Measurements from ENCODE around the gene SORL1. TPM values are rescaled to one million over a fixed set of nuclear protein-coding genes. Genes with fewer than 3 reads are reported as not detected.
"Not testable (repeated sequence)": the region's sequence is repeated elsewhere in the genome, so short reads cannot be mapped to it uniquely, and the experiment has no call there.

SORL1 gene
- total RNA-seq, 4 donors from 2014 or later: 7.1 to 12.6 (median 10.6) TPM

- ATAC-seq: no peak
- Histone ChIP-seq H3K36me3 (peaks cover 0 to 19% of the 10 kb centered on the region in 2 donors), H3K4me1 (no peaks in the 10 kb centered on the region), H3K9me3 (no peaks in the 10 kb centered on the region), H3K27me3 (no peaks in the 10 kb centered on the region), H3K27ac (no peak overlapping the region), H3K4me3 (no peak overlapping the region)
- 81 to 90% methylated on average over 5 of the region's 5 CpGs for WGBS, 2 donors (ENCODE audit: low coverage in 1 of 2)
- TF ChIP-seq CTCF (IDR thresholded peaks at IDR 0.05): no peak
- TF ChIP-seq POLR2AphosphoS5 (IDR thresholded peaks at IDR 0.05): no peak
- no peak for TF ChIP-seq EP300 (IDR thresholded peaks at IDR 0.05)
- no peak for TF ChIP-seq POLR2A (IDR thresholded peaks at IDR 0.05)
These were observed 45.3 kb downstream of the SORL1 start for GRCh38 chr11:121497176-121497998.

- no peak for ATAC-seq
- WGBS, 2 donors (ENCODE audit: low coverage in 1 of 2): 11 to 29% methylated on average over 2 of the region's 2 CpGs
These were observed 47.3 kb downstream of the SORL1 start for GRCh38 chr11:121499405-121499804.

GRCh38 chr11:121500275-121500674 is 48.2 kb downstream of the SORL1 start:
- ATAC-seq: no peak
- H3K27me3 ChIP-seq: no peaks in the 10 kb centered on the region
- H3K4me1 ChIP-seq: no peaks in the 10 kb centered on the region
- no peaks in the 10 kb centered on the region for H3K9me3 ChIP-seq
- H3K36me3 ChIP-seq: peaks cover 0 to 19% of the 10 kb centered on the region in 2 donors
- H3K4me3 ChIP-seq: no peak overlapping the region
- WGBS, 2 donors (ENCODE audit: low coverage in 1 of 2): 90% methylated on average over 2 of the region's 2 CpGs; no CpG with 5 or more reads in 1 of the 2 donors
- no peak overlapping the region for H3K27ac ChIP-seq
- no peak for TF ChIP-seq EP300 (IDR thresholded peaks at IDR 0.05)
- no peak for TF ChIP-seq POLR2AphosphoS5 (IDR thresholded peaks at IDR 0.05)
- no peak for TF ChIP-seq CTCF (IDR thresholded peaks at IDR 0.05)
- no peak for TF ChIP-seq POLR2A (IDR thresholded peaks at IDR 0.05)

More at GRCh38 chr11:121499405-121499804, 47.3 kb downstream of the SORL1 start:
- no peak overlapping the region for H3K27ac ChIP-seq
- no peak overlapping the region for H3K4me3 ChIP-seq
- peaks cover 0 to 19% of the 10 kb centered on the region in 2 donors for H3K36me3 ChIP-seq
- no peaks in the 10 kb centered on the region for H3K9me3 ChIP-seq
- no peaks in the 10 kb centered on the region for H3K4me1 ChIP-seq
- TF ChIP-seq POLR2AphosphoS5 (IDR thresholded peaks at IDR 0.05) (no peak), POLR2A (IDR thresholded peaks at IDR 0.05) (no peak), CTCF (IDR thresholded peaks at IDR 0.05) (no peak), EP300 (IDR thresholded peaks at IDR 0.05) (no peak)
- no peaks in the 10 kb centered on the region for H3K27me3 ChIP-seq

- Histone ChIP-seq H3K27me3 (no peaks in the 10 kb centered on the region), H3K9me3 (peaks cover 0 to 3% (median 0%) of the 10 kb centered on the region in 3 donors), H3K27ac (no peak overlapping the region), H3K4me1 (no peaks in the 10 kb centered on the region), H3K36me3 (peaks cover 0 to 19% of the 10 kb centered on the region in 2 donors), H3K4me3 (no peak overlapping the region)
- no peak for TF ChIP-seq EP300 (IDR thresholded peaks at IDR 0.05)
- no peak for TF ChIP-seq POLR2AphosphoS5 (IDR thresholded peaks at IDR 0.05)
- no peak for ATAC-seq
- 67 to 89% methylated on average over 1 of the region's 1 CpG for WGBS, 2 donors (ENCODE audit: low coverage in 1 of 2)
These were observed 48.6 kb downstream of the SORL1 start for GRCh38 chr11:121500717-121501116.

GRCh38 chr11:121503051-121503450 is 50.9 kb downstream of the SORL1 start:
- H3K27ac ChIP-seq: no peak overlapping the region
- 57 to 93% methylated on average over 2 to 3 of the region's 3 CpGs for WGBS, 2 donors (ENCODE audit: low coverage in 1 of 2)
- H3K9me3 ChIP-seq: peaks cover 0 to 10% (median 0%) of the 10 kb centered on the region in 3 donors
- H3K36me3 ChIP-seq: peaks cover 0 to 5% of the 10 kb centered on the region in 2 donors
- H3K27me3 ChIP-seq: no peaks in the 10 kb centered on the region
- no peak overlapping the region for H3K4me3 ChIP-seq
- TF ChIP-seq POLR2A (IDR thresholded peaks at IDR 0.05): no peak
- no peak for TF ChIP-seq CTCF (IDR thresholded peaks at IDR 0.05)
- no peak for TF ChIP-seq EP300 (IDR thresholded peaks at IDR 0.05)
- TF ChIP-seq POLR2AphosphoS5 (IDR thresholded peaks at IDR 0.05): no peak
- no peaks in the 10 kb centered on the region for H3K4me1 ChIP-seq
- ATAC-seq: no peak

- ATAC-seq, H3K27ac ChIP-seq: not testable (repeated sequence)
- WGBS, 2 donors (ENCODE audit: low coverage in 1 of 2): 75 to 80% methylated on average over 1 of the region's 1 CpG
These were observed 54.1 kb downstream of the SORL1 start for GRCh38 chr11:121506237-121506636.

More at GRCh38 chr11:121506237-121506636, 54.1 kb downstream of the SORL1 start:
- not testable (repeated sequence) for H3K9me3 ChIP-seq, H3K36me3 ChIP-seq, H3K27me3 ChIP-seq, H3K4me1 ChIP-seq, H3K4me3 ChIP-seq

All from gastroesophageal sphincter (tissue), 4 donors.